NCI-H2081 treated with DMSO at 0.1 percent for 48 hours (cell line): ENCODE results near the gene TINAGL1.

Experiments used
- DNase-seq: peaks from one replicate; lab custom pipeline; 2025; lab: John Stamatoyannopoulos, UW

TINAGL1 gene

DNA sequence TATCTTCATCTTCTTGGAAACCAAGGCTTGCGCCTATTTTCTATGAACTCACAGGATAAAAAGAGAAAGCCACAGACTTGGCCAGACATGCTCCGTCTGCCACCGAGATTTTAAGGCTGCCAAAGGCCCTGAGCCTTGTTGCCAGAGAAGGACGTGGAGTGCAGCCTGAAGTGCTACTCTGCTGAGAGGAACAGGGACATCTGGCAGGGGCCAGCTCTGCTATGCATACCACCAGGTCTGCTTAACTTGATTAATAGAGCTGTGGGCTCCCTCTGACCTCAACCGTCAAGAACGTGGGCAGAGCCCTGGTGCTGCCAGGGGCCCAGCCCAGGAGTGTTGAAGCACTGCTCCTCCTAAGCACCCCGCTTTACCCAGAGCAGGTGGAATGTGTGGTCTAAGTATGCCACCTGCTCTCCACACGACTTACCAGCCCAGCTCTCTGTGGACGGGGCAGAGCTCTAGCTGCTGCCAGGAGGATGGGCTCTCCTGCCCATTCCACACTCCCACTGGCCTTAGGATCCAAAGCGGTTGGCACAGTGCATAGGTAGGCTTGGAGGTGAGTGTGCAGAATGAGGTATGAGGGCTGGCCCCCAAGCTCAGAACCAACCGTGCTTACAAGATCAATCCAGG lies 51.7 kb downstream of the TINAGL1 start:
- no peak for DNase-seq

DNA sequence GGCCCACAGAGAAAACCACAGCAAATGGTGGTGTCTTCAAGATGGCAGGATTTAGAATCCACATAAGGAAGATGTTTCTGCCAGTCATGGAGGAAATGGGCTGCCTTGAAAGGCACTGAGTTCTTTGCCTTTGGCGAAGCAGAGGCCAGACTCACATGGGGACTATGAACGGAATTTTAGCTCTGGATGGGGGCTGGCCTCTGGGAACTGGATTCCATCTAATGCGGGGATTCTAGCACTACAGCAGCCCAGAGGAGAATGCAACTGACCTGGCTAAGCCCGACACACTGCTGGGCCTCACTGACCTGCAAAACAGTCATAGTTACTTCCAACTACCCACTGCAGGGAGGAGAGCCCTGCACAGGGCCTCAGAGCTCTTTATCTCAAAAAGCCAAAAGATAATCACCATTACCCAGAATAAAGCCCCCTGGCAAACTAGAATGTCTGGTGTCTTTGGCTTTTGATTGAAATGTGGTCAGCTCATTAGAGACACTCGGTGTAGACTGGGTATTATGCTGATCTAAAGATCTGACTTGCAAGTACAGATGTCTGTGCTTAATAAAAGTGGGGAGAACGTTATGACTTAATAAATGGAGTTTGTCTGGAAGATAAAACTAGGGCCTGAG lies 52.7 kb downstream of the TINAGL1 start:
- DNase-seq, result no peak

DNA sequence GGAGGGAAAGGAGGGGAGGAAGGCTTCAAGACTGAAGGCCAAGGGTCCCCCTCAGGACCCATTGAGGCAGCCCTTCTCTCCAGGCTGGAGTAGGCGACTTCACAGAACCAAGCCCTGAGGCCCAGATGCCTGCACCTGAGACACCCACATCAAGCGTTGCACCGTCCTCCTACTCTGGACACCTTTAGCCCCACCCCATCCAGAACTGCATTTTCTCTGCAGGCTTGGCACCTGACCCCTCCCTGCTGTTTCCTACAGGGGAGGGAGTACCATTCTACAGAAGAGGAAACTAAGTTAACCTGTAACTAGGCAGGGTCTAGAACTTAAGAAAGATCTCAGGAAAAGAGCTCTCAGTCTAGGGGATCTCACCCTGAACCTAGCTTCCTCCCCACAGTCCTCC lies 56.3 kb downstream of the TINAGL1 start:
- no peak for DNase-seq

DNA sequence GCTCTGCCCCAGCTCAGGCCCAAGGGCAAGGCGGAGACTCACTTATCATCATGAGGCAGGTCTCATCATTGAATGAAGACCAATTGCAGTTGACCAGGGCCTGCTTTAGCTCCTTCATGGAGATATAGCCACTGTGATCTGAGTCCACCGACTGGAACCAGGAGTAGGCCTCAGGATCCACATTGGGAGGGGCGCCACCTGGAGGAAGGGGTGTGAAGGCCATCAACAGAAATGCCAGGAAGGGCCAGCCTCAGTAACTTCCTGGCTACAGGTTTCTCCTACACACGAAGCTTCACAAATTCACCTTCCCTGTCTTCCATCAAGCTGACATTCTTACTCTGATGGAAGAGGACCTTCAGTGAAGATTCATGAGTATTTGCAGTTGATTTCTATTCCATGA lies 56.8 kb downstream of the TINAGL1 start:
- DNase-seq, result no peak
